Glomerular endothelial cell (primary cell): Measurements from ENCODE around the gene TRIM9. TPM values are rescaled to one million over a fixed set of nuclear protein-coding genes. Genes with fewer than 3 reads are reported as not detected.

Experiments used
- DNase-seq: peaks from one replicate; pipeline ENCODE4 v3.0.0-alpha.2; 2011; ENCODE audit warnings: low read depth, low spot score; ENCODE audit errors: extremely low read depth
- total RNA-seq: library from RNA; depleted of rRNA; stranded (reverse); fragments of >200 nt; gene quantifications from 2 replicates; pipeline ENCODE4 v1.2.3, GENCODE V29; 2015

The TRIM9 gene
- total RNA-seq, 1 donor from 2014 or later = 0.06 TPM

- no peak for DNase-seq
Observed at GRCh38 chr14:51059032-51059431, 35.9 kb downstream of the TRIM9 start.

DNA sequence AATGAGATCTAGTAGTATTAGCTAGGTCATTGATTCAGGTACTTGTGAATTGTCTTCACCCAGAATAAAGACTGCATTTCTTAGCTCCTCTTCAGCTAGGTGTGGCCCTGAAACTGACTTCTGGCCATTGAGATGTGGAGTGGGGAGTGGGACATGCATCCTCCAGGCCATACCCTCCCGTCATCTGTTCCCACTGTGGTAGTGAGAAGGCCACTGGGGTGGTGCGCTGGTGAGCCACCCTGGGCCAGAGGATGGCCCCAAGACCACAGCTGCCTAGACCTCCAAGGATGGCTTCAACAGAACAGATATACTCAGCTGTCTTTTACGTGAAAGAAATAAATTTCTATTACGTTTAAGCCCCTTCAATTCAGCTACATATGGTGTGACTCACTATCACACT lies 36.5 kb downstream of the TRIM9 start:
- no peak for DNase-seq

- DNase-seq = no peak
Observed at GRCh38 chr14:51056421-51056820, 38.5 kb downstream of the TRIM9 start.

- DNase-seq = no peak
Observed at GRCh38 chr14:51053157-51053556, 41.7 kb downstream of the TRIM9 start.

DNA sequence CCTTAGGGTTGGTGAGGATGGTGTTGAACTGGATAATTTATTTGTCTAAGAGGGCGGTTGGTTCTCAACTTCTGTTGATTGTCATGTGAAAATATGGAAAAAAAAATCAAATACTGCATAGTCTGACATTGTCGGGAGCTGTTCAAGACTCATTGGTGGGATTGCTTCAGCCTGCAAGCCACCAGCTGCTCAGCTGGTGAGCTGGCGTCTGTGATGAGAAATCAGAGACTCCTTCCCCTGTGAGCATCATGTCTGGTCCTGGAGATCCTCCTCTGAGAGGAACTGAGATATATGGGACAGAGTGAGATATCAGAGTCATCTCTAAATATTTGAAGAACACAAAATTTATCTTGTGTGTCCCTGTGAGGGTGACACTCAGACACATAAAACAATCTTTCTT lies 49.9 kb downstream of the TRIM9 start:
- no peak for DNase-seq

DNA sequence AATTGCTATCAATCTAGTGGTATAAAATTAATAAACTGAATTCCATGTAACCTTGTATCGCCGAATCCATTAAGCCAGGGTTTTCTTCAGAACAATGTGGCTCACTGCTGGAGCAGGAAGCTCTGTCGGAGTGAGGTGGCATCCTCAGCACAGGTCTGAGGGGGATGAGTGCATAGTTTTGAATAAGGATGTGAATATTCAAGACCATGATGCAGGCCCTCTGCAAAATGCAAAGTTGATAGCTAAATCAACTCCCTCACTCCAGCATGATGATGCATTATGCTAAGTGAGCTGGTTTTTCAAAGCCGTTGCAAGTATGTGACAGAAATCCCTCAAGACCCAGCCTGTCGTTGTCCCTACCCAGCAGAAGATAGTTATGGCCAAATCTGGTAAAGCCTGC lies 53.0 kb downstream of the TRIM9 start:
- DNase-seq = no peak

DNA sequence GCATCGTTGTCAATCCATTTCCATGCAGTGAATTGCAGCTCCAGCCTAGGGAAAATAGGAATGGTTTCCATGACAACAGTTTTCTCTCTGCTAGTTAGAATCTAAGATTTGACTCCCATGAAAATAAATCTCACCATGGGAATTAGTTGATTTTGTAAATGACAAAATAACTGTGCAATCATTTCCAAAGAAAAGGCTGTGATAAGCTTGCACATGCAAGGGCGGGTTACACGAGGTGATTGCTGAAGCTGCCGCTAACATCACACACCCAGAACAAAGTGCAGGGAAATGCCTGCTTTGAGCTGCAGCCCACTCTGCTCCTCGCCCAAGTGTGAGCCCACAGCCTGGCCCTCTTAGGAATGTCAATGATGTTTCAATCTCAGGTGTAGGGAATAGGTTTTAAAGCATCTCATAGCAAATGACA lies 53.8 kb downstream of the TRIM9 start:
- no peak for DNase-seq

- no peak for DNase-seq
Observed at GRCh38 chr14:51039252-51039651, 55.7 kb downstream of the TRIM9 start.

GRCh38 chr14:51035611-51036192 lies 59.2 kb downstream of the TRIM9 start:
- no peak for DNase-seq

- DNase-seq = no peak
Observed at GRCh38 chr14:51028851-51029754, 65.8 kb downstream of the TRIM9 start.

- DNase-seq = no peak
Observed at GRCh38 chr14:51028361-51028760, 66.5 kb downstream of the TRIM9 start.

GRCh38 chr14:51024377-51024776 lies 70.5 kb downstream of the TRIM9 start:
- DNase-seq = no peak

GRCh38 chr14:51023964-51024363 lies 70.9 kb downstream of the TRIM9 start:
- DNase-seq = no peak

DNA sequence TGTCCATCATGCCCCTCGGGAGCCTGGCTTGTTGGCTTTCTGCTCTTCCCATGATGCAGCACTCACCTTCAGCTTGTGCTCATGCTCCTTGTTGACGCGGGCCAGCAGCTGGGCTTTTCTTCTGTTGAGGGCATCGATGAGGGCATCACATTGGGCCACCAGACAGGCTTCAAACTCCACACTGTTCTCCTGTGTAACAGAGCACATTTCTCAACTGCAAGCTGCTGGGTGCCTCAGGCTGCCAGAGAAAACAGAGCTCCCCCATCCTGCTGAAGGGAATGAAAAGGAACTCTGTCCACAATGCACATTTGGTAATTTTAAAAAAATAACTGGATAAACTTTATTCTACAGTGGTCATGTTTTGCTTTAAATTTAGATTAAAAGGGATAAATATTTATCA lies 72.1 kb downstream of the TRIM9 start:
- DNase-seq = no peak

DNA sequence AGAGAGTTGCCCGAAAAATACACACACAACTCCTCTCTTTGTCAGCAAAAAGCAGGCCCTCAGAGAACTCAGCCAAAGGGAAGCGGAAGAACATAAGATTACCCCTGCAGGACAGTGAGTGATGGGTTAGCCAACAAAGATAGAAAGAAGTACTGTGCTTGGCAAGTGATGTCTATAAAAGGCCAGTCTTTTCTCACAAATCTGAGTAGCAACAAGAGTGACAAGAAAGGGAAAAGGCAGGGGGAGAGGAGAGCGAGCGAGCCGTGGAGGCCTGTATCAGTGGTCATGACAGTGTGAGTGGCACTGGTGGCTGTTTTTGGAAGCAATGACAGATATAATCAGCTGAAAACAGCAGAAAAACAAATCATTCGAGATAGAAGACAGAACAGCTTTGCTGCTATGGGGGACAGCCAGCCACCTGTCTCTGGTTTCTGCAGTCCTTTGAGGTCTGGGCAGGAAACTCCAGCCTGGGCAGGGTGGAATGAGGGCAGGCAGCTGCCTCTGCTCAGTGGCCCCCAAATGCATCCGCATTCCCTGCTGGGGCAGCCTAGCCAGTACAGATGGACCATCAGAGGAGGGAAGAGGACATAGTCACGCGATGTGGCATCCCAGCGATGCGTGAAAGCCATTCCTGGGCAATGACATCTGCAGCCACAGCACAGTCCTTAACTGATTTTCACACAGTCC lies 74.7 kb downstream of the TRIM9 start:
- no peak for DNase-seq

GRCh38 chr14:51019089-51019488 lies 75.8 kb downstream of the TRIM9 start:
- DNase-seq = no peak

- no peak for DNase-seq
Observed at GRCh38 chr14:51018521-51018920, 76.4 kb downstream of the TRIM9 start.

DNA sequence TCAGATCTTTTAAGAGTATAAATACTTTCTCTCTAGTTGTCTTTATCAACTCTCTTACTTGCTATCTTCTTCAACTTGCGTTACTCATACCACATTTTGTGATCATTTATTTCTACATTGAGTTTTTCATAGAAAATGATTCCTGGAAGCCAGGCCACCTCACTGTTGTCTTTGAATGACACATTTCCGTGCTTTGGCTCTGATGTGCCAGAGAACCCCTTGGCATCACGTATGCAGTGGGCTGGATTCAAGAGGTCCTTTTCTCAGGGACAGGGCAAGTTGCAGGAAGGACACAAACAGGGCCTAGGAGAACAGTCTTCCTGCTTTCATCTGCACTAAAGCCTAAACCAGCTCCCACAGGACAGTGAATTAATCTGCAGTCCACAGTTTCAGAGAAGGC lies 80.3 kb downstream of the TRIM9 start:
- no peak for DNase-seq

- DNase-seq = no peak
Observed at GRCh38 chr14:51014086-51014485, 80.8 kb downstream of the TRIM9 start.

GRCh38 chr14:51012055-51012454 lies 82.8 kb downstream of the TRIM9 start:
- DNase-seq = no peak

- no peak for DNase-seq
Observed at GRCh38 chr14:51008446-51008845, 86.5 kb downstream of the TRIM9 start.

DNA sequence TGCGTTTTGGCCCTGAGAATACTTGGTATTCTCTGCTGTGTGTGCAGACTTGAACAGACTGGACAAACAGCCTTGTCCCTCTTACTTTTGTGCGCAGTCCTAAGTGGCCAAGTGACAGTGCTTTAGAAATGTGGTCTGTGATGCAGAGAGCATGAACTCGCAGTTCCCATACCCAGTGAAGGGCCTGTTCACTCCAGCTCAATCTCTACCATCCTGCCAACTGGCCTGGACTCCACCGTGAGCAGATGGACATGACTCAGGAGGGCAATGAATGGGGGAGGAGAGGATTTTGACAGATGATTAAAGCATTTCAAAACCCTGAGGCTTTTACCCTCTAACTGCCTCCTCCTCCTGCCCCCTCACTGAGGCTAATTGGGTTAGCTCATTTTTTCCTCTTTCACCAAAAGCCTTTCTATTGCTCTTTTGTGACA lies 88.1 kb downstream of the TRIM9 start:
- DNase-seq = no peak
